Endodermal cell (in vitro differentiated cells): ENCODE results near the gene DUT. TPM values are rescaled to one million over a fixed set of nuclear protein-coding genes. Genes with fewer than 3 reads are reported as not detected.

Experiments used
- DNase-seq: peaks from one replicate; pipeline ENCODE4 v3.0.0-alpha.2; 2017
- H3K27ac ChIP-seq: 2 replicates; pipeline ENCODE4 v1.5.1; 2013; ENCODE audit warnings: mild to moderate bottlenecking, low read depth, low read length, moderate library complexity
- H3K27me3 ChIP-seq: 2 replicates; pipeline ENCODE4 v1.6.1; 2013; ENCODE audit warnings: mild to moderate bottlenecking, low read length, moderate library complexity; ENCODE audit not compliant: insufficient read depth, control insufficient read depth, poor library complexity, severe bottlenecking
- H3K36me3 ChIP-seq: 2 replicates; pipeline ENCODE4 v1.7.0; 2013; ENCODE audit warnings: mild to moderate bottlenecking, low read length, moderate library complexity; ENCODE audit not compliant: control insufficient read depth, insufficient read depth
- H3K4me1 ChIP-seq: one replicate; pipeline ENCODE4 v1.7.0; 2013; ENCODE audit warnings: low read length; ENCODE audit not compliant: control insufficient read depth, insufficient read depth
- H3K4me3 ChIP-seq: 2 replicates; pipeline ENCODE4 v1.5.1; 2013; ENCODE audit warnings: mild to moderate bottlenecking, low read length, moderate library complexity
- H3K9ac ChIP-seq: 2 replicates; pipeline ENCODE4 v1.6.1; 2013; ENCODE audit warnings: mild to moderate bottlenecking, low read length, moderate library complexity; ENCODE audit not compliant: poor library complexity, severe bottlenecking; ENCODE audit errors: extremely low read depth
- H3K9me3 ChIP-seq: 2 replicates; pipeline ENCODE4 v1.6.1; 2013; ENCODE audit warnings: mild to moderate bottlenecking, low read length, moderate library complexity; ENCODE audit not compliant: control insufficient read depth
- H3K27ac Mint-ChIP-seq: 2 replicates; pipeline ENCODE4 v1.8.0; 2020; ENCODE audit warnings: mixed read lengths
- H3K27me3 Mint-ChIP-seq: 2 replicates; pipeline ENCODE4 v1.8.0; 2021; ENCODE audit warnings: mild to moderate bottlenecking, mixed read lengths; ENCODE audit not compliant: insufficient read depth
- H3K36me3 Mint-ChIP-seq: 2 replicates; pipeline ENCODE4 v1.8.0; 2020; ENCODE audit warnings: low read depth, mixed read lengths
- H3K4me1 Mint-ChIP-seq: 2 replicates; pipeline ENCODE4 v1.8.0; 2020; ENCODE audit warnings: mixed read lengths
- H3K4me3 Mint-ChIP-seq: 2 replicates; pipeline ENCODE4 v1.8.0; 2020; ENCODE audit warnings: mild to moderate bottlenecking, moderate library complexity, mixed read lengths
- H3K9me3 Mint-ChIP-seq: 2 replicates; pipeline ENCODE4 v1.8.0; 2020; ENCODE audit warnings: mild to moderate bottlenecking, mixed read lengths
- WGBS, 2 experiments: methylation state at CpG; one replicate each; pipeline versions ENCODE4 v1.1.5 to v1.1.7; 2013; ENCODE audit warnings: missing lambda C conversion rate in 2 of 2, mixed read lengths in 1 of 2; ENCODE audit not compliant: insufficient coverage in 1 of 2, insufficient read length in 1 of 2; 5-methylcytosine and 5-hydroxymethylcytosine counted together
- total RNA-seq, 2 donors: library from RNA; stranded (reverse); fragmentation: NEBNext Ultra II Directional in 1 of 2; extraction: Animal tissue kit (Norgen Biotek cat#: 25700) in 1 of 2; gene quantifications; 2 replicates in 1 of 2; 3 replicates in 1 of 2; pipeline ENCODE4 v1.2.1, GENCODE V29; 2021
- TF ChIP-seq, protein P1 (sequence below): fragments of 200-600 bp; sonication (generic); conservative IDR thresholded peaks from 2 replicates; pipeline ENCODE4 v1.5.0; 2021; ENCODE audit warnings: antibody characterized with exemption, mild to moderate bottlenecking

Gene DUT
- total RNA-seq, 2 donors from 2014 or later: 70.9 to 74.2 TPM

DNA sequence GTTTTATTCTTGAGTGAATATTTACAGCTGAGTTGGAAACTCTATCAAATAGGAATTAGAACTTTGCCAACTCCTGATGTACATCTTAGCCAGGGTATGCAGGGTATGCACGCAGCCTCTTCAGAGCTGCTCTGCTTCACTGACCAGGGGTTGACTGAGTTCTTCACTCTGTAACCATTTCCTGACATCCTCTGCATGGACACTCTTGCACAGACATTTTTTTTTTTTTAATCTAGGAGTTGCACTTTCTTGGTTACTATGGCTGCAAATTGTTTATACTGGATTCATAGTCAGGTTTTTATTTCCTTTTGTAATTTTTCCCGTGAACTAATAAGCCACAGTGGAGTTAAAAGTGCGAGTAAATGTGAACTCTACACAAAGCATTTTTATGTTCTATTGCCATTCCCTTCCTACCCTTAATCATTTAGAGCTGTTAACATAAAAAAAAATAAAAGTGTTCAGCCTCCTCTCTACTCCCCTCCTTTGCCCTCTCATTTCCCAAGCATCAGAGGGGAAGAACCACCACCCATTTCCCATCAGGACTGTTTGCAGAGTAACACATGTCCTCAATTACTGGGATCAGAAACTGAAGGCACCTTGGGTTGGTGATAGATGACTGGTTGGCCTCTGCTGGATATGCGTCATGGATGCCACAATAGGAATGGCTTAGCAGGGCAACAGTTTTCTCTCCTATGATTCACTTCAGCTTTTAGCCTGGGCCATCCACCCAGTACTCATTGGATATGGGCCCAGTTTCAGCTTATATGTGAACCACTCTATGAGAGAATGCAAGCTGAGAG, 54.0 kb downstream of the DUT start:
- TF ChIP-seq, protein P1, sequence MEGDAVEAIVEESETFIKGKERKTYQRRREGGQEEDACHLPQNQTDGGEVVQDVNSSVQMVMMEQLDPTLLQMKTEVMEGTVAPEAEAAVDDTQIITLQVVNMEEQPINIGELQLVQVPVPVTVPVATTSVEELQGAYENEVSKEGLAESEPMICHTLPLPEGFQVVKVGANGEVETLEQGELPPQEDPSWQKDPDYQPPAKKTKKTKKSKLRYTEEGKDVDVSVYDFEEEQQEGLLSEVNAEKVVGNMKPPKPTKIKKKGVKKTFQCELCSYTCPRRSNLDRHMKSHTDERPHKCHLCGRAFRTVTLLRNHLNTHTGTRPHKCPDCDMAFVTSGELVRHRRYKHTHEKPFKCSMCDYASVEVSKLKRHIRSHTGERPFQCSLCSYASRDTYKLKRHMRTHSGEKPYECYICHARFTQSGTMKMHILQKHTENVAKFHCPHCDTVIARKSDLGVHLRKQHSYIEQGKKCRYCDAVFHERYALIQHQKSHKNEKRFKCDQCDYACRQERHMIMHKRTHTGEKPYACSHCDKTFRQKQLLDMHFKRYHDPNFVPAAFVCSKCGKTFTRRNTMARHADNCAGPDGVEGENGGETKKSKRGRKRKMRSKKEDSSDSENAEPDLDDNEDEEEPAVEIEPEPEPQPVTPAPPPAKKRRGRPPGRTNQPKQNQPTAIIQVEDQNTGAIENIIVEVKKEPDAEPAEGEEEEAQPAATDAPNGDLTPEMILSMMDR: no peak
- H3K4me1 Mint-ChIP-seq: no peaks in the 10 kb centered on the region
- H3K36me3 ChIP-seq: no peaks in the 10 kb centered on the region
- H3K9me3 ChIP-seq: no peaks in the 10 kb centered on the region
- H3K27me3 Mint-ChIP-seq: no peaks in the 10 kb centered on the region
- no peaks in the 10 kb centered on the region for H3K27me3 ChIP-seq
- H3K4me1 ChIP-seq: no peaks in the 10 kb centered on the region
- no peak overlapping the region for H3K27ac ChIP-seq
- no peaks in the 10 kb centered on the region for H3K36me3 Mint-ChIP-seq
- H3K4me3 ChIP-seq: no peak overlapping the region
- H3K27ac Mint-ChIP-seq: no peak overlapping the region
- no peak overlapping the region for H3K4me3 Mint-ChIP-seq
- 94 to 98% methylated on average over 3 to 4 of the region's 4 CpGs for WGBS, 2 experiments
- H3K9ac ChIP-seq: no peak overlapping the region
- no peaks in the 10 kb centered on the region for H3K9me3 Mint-ChIP-seq
- no peak for DNase-seq

DNA sequence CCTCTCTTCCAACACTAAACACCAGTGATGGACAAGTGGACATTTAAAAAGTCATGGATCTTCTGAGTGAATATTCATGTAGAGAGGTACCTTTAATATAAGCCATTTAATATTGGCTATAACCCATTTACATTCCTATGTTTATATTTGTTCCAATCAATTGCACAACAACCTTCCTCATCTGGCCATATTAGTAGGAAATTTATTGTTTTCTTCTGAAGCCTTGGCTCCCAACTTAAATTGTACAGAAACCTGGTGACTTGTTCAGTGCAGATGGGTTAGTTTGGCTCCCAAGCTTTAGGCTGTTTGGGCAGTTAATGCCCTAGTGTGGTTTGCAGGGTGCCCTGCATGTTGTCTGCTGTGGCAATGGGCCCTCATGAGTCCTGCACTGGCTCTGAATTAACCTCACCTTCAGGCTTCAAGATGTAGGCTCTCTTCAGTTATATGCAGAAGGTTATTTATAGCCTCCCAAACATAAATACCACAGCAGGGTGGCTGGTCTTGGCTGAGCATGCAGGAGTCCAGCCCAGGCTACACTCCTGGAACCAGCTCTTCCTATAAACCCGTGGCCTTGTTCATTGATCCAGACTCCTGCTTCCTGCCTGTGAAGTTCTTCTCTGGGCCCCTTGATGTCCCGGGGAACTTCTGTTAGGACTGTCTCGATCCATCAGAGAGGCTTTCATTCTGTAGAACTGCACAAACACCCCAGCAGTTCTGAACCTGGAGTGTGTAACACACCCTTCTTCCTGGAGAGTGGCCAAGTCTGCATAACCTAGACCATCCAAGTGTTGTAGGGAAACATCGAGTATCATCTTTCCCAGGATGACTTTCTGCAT, 57.0 kb downstream of the DUT start:
- H3K27me3 Mint-ChIP-seq: no peaks in the 10 kb centered on the region
- Histone ChIP-seq H3K9me3 (no peaks in the 10 kb centered on the region), H3K36me3 (no peaks in the 10 kb centered on the region), H3K27ac (no peak overlapping the region), H3K9ac (no peak overlapping the region), H3K27me3 (no peaks in the 10 kb centered on the region), H3K4me1 (no peaks in the 10 kb centered on the region), H3K4me3 (no peak overlapping the region)
- H3K9me3 Mint-ChIP-seq: no peaks in the 10 kb centered on the region
- TF ChIP-seq, protein P1: no peak
- H3K4me3 Mint-ChIP-seq: no peak overlapping the region
- peaks cover 6% of the 10 kb centered on the region for H3K4me1 Mint-ChIP-seq
- no peak for DNase-seq
- WGBS, 2 experiments: 90 to 93% methylated on average over 2 to 4 of the region's 4 CpGs
- H3K36me3 Mint-ChIP-seq: no peaks in the 10 kb centered on the region
- H3K27ac Mint-ChIP-seq: no peak overlapping the region

DNA sequence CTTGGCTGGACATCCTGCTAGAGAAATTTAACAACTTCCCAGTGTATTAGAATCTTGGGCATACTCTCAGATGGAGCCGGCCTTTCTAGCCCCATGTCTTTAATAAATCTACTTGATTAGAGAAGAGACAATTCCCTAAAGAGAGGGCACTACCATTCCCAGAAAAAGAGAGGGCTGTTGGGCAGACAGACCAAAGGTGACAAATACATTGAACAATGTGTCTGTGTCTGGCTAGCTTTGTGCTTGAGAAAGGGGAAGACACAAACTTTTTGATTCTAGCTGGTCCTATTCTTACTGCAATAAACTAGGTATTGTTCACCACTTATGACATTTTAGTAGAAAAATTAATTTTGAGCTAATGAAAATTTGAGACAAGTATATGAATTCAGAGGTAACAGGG, 57.7 kb downstream of the DUT start:
- no peaks in the 10 kb centered on the region for H3K9me3 ChIP-seq
- WGBS, 2 experiments: 83% methylated on average over 1 of the region's 1 CpG; no CpG with 5 or more reads in 1 of the 2 experiments
- TF ChIP-seq, protein P1: no peak
- no peaks in the 10 kb centered on the region for H3K27me3 ChIP-seq
- no peak overlapping the region for H3K27ac ChIP-seq
- Mint-ChIP-seq H3K9me3 (no peaks in the 10 kb centered on the region), H3K27me3 (no peaks in the 10 kb centered on the region), H3K27ac (no peak overlapping the region), H3K36me3 (no peaks in the 10 kb centered on the region), H3K4me1 (peaks cover 6% of the 10 kb centered on the region), H3K4me3 (no peak overlapping the region)
- no peaks in the 10 kb centered on the region for H3K4me1 ChIP-seq
- no peak overlapping the region for H3K9ac ChIP-seq
- DNase-seq: no peak
- H3K36me3 ChIP-seq: no peaks in the 10 kb centered on the region
- H3K4me3 ChIP-seq: no peak overlapping the region
